Sigmoid colon (tissue), 4 donors: ENCODE results near the gene C14orf93.

ENCODE experiments used
- CTCF ChIP-seq, 4 experiments: fragments of 450-650 bp in 3 of 4; fragments of 200-600 bp in 1 of 4; IDR thresholded peaks; one replicate each; pipeline ENCODE4 v1.5.1; 2016 to 2019; ENCODE audit warnings: antibody characterized with exemption in 4 of 4, mild to moderate bottlenecking in 3 of 4, moderate library complexity in 2 of 4
- EP300 ChIP-seq, 4 donors: sonication (generic); formaldehyde crosslinking; IDR thresholded peaks; one replicate each; pipeline ENCODE4 v1.6.1; 2017; ENCODE audit warnings: antibody characterized with exemption in 4 of 4
- POLR2A ChIP-seq, 2 donors: fragments of 450-650 bp; IDR thresholded peaks; one replicate each; pipeline ENCODE4 v1.6.1; 2016; ENCODE audit warnings: antibody characterized with exemption in 2 of 2, mild to moderate bottlenecking in 2 of 2, moderate library complexity in 2 of 2
- POLR2AphosphoS5 ChIP-seq, 4 donors: sonication (generic); formaldehyde crosslinking; IDR thresholded peaks; one replicate each; pipeline ENCODE4 v1.6.1; 2017; ENCODE audit warnings: antibody characterized with exemption in 4 of 4

GRCh38 chr14:22977434-22977683 is 32.6 kb downstream of the C14orf93 start:
- TF ChIP-seq EP300 (IDR thresholded peaks at IDR 0.05) (no peak), CTCF (IDR thresholded peaks at IDR 0.05) (no peak), POLR2A (IDR thresholded peaks at IDR 0.05) (no peak), POLR2AphosphoS5 (IDR thresholded peaks at IDR 0.05) (no peak)
